Peyer's patch (tissue), 4 donors: ENCODE measurements around the gene GPC5.

ENCODE experiments used
- CTCF ChIP-seq, 6 experiments: fragments of 450-650 bp in 4 of 6; fragments of 200-600 bp in 2 of 6; sonication (generic) in 1 of 6; IDR thresholded peaks; one replicate each; pipeline ENCODE4 v1.5.1; 2017 to 2019; ENCODE audit warnings: antibody characterized with exemption in 6 of 6, mild to moderate bottlenecking in 3 of 6, moderate library complexity in 1 of 6
- POLR2A ChIP-seq, 2 donors: fragments of 450-650 bp; IDR thresholded peaks; one replicate each; pipeline ENCODE4 v1.5.1; 2017; ENCODE audit warnings: antibody characterized with exemption in 2 of 2, mild to moderate bottlenecking in 2 of 2, moderate library complexity in 2 of 2

- no peak for TF ChIP-seq CTCF (IDR thresholded peaks at IDR 0.05)
- TF ChIP-seq POLR2A (IDR thresholded peaks at IDR 0.05), result no peak
Observed at GRCh38 chr13:92572190-92572589, 1173.8 kb downstream of the GPC5 start.
